IMR-90 (cell line): ENCODE results near the gene CCDC13. TPM values are rescaled to one million over a fixed set of nuclear protein-coding genes. Genes with fewer than 3 reads are reported as not detected.

Experiments used
- ATAC-seq: fragments of 200-7000 bp; cut with Tn5 transposase; 2 replicates; pipeline ENCODE4 v1.9.1; 2020; ENCODE audit warnings: low read depth, mild to moderate bottlenecking, moderate library complexity
- BruUV-seq: library from RNA; stranded (reverse); fragments of 400-500 nt; replicated peaks from 2 replicates; lab custom pipeline; 2021; lab: Mats Ljungman, UMichigan
- CTCF ChIA-PET: fragments of 300-600 bp; formaldehyde crosslinking; extraction: SDS; loops from one replicate; lab custom pipeline; 2021; ENCODE audit warnings: antibody characterized with exemption; lab: Yijun Ruan, JAX
- POLR2A ChIA-PET: fragments of 300-600 bp; sonication (Branson Sonifier 250); formaldehyde crosslinking; loops from one replicate; lab custom pipeline; 2022; ENCODE audit warnings: antibody characterized with exemption; ENCODE audit not compliant: unreplicated experiment; lab: Charles Lee
- DNase-seq: peaks from one replicate; pipeline ENCODE4 v3.0.0; 2013
- H2AFZ ChIP-seq: replicated peaks from 2 replicates; pipeline ENCODE3; 2013; ENCODE audit warnings: low read length, mild to moderate bottlenecking; ENCODE audit not compliant: poor library complexity
- H2AK5ac ChIP-seq: 2 replicates; pipeline ENCODE4 v1.6.1; 2013; ENCODE audit warnings: low read depth, low read length, inconsistent platforms
- H2AK9ac ChIP-seq: replicated peaks from 2 replicates; pipeline ENCODE3; 2013; ENCODE audit warnings: mild to moderate bottlenecking, low read depth, low read length, moderate library complexity; ENCODE audit not compliant: poor library complexity
- H2BK120ac ChIP-seq: 2 replicates; pipeline ENCODE4 v1.6.1; 2013; ENCODE audit warnings: low read depth, low read length, inconsistent platforms
- H2BK15ac ChIP-seq: 3 replicates; pipeline ENCODE4 v1.6.1; 2013; ENCODE audit warnings: low read depth, low read length, inconsistent platforms
- H2BK20ac ChIP-seq: 2 replicates; pipeline ENCODE4 v1.6.1; 2013; ENCODE audit warnings: low read depth, mild to moderate bottlenecking, inconsistent platforms, low read length, moderate library complexity
- H2BK5ac ChIP-seq: 2 replicates; pipeline ENCODE4 v1.6.1; 2013; ENCODE audit warnings: mild to moderate bottlenecking, low read depth, low read length, inconsistent platforms; ENCODE audit not compliant: poor library complexity, severe bottlenecking
- H3K14ac ChIP-seq: replicated peaks from 2 replicates; pipeline ENCODE4 v1.6.1; 2013; ENCODE audit warnings: low read depth, low read length, inconsistent platforms
- H3K18ac ChIP-seq: 2 replicates; pipeline ENCODE4 v1.6.1; 2013; ENCODE audit warnings: low read depth, low read length, control low read depth
- H3K23ac ChIP-seq: 2 replicates; pipeline ENCODE4 v1.6.1; 2013; ENCODE audit warnings: low read depth, low read length, inconsistent platforms
- H3K27ac ChIP-seq: 2 replicates; pipeline ENCODE4 v1.5.1; 2013; ENCODE audit warnings: mild to moderate bottlenecking, control low read depth, low read length; ENCODE audit not compliant: insufficient read depth
- H3K27me3 ChIP-seq: 2 replicates; pipeline ENCODE4 v1.6.1; 2013; ENCODE audit warnings: low read length; ENCODE audit not compliant: control insufficient read depth, insufficient read depth
- H3K36me3 ChIP-seq: 2 replicates; pipeline ENCODE4 v1.6.1; 2013; ENCODE audit warnings: low read length, mixed read lengths; ENCODE audit not compliant: control insufficient read depth, insufficient read depth
- H3K4ac ChIP-seq: 2 replicates; pipeline ENCODE4 v1.6.1; 2013; ENCODE audit warnings: low read depth, low read length, inconsistent platforms
- H3K4me1 ChIP-seq: 2 replicates; pipeline ENCODE4 v1.6.1; 2013; ENCODE audit warnings: low read length, mixed read lengths; ENCODE audit not compliant: control insufficient read depth, insufficient read depth
- H3K4me2 ChIP-seq: 2 replicates; pipeline ENCODE4 v1.6.1; 2013; ENCODE audit warnings: low read depth, mild to moderate bottlenecking, control low read depth, low read length, moderate library complexity
- H3K4me3 ChIP-seq: 2 replicates; pipeline ENCODE4 v1.5.1; 2013; ENCODE audit warnings: low read depth, mild to moderate bottlenecking, control low read depth, low read length, moderate library complexity; ENCODE audit not compliant: insufficient read depth
- H3K56ac ChIP-seq: 2 replicates; pipeline ENCODE4 v1.6.1; 2013; ENCODE audit warnings: low read length, inconsistent platforms; ENCODE audit not compliant: insufficient read depth; ENCODE audit errors: extremely low read depth
- H3K79me1 ChIP-seq, 2 experiments: 2 replicates each; pipeline ENCODE4 v1.6.1; 2013; ENCODE audit warnings: low read length in 2 of 2, inconsistent platforms in 1 of 2, low read depth in 1 of 2
- H3K9ac ChIP-seq: 2 replicates; pipeline ENCODE4 v1.6.1; 2013; ENCODE audit warnings: low read depth, low read length, control low read depth
- H3K9me1 ChIP-seq: 2 replicates; pipeline ENCODE4 v1.6.1; 2013; ENCODE audit warnings: low read length, inconsistent platforms; ENCODE audit not compliant: insufficient read depth
- H3K9me3 ChIP-seq: 2 replicates; pipeline ENCODE4 v1.6.1; 2013; ENCODE audit warnings: low read length; ENCODE audit not compliant: control insufficient read depth, insufficient read depth
- H4K20me1 ChIP-seq: 2 replicates; pipeline ENCODE4 v1.6.1; 2013; ENCODE audit warnings: low read length, inconsistent platforms; ENCODE audit not compliant: insufficient read depth
- H4K5ac ChIP-seq: 2 replicates; pipeline ENCODE4 v1.6.1; 2013; ENCODE audit warnings: mild to moderate bottlenecking, low read depth, low read length, control low read depth
- H4K8ac ChIP-seq, 2 experiments: 2 replicates each; pipeline ENCODE4 v1.6.1; 2013; ENCODE audit warnings: low read depth in 2 of 2, low read length in 2 of 2, control low read depth in 1 of 2, inconsistent platforms in 1 of 2
- H4K91ac ChIP-seq: 2 replicates; pipeline ENCODE4 v1.6.1; 2013; ENCODE audit warnings: low read depth, low read length, inconsistent platforms; ENCODE audit not compliant: insufficient read depth
- BHLHE40 ChIP-seq: fragments of 150-350 bp; IDR thresholded peaks from 2 replicates; pipeline ENCODE4 v1.6.1; 2016; ENCODE audit warnings: mild to moderate bottlenecking, low read depth, low read length
- CEBPB ChIP-seq: IDR thresholded peaks from 2 replicates; pipeline ENCODE4 v1.6.1; 2012; ENCODE audit warnings: low read depth, low read length, improper control_type of control experiment
- CHD1 ChIP-seq: IDR thresholded peaks from 2 replicates; pipeline ENCODE4 v1.6.1; 2012; ENCODE audit warnings: low read depth, low read length, improper control_type of control experiment
- FOS ChIP-seq: fragments of 150-350 bp; IDR thresholded peaks from 2 replicates; pipeline ENCODE4 v1.6.1; 2016; ENCODE audit warnings: low read depth, low read length
- MAZ ChIP-seq: IDR thresholded peaks from 2 replicates; pipeline ENCODE4 v1.6.1; 2012; ENCODE audit warnings: low read depth, mild to moderate bottlenecking, low read length, improper control_type of control experiment, moderate library complexity, borderline replicate concordance
- POLR2A ChIP-seq: IDR thresholded peaks from 2 replicates; pipeline ENCODE4 v1.6.1; 2012; ENCODE audit warnings: mild to moderate bottlenecking, low read depth, low read length
- RAD21 ChIP-seq: IDR thresholded peaks from 2 replicates; pipeline ENCODE4 v1.6.1; 2012; ENCODE audit warnings: low read length, improper control_type of control experiment
- SMC3 ChIP-seq: fragments of 150-350 bp; IDR thresholded peaks from 2 replicates; pipeline ENCODE4 v1.6.1; 2016; ENCODE audit warnings: low read depth, mild to moderate bottlenecking, antibody characterized with exemption, low read length, moderate library complexity
- WGBS, 2 experiments: methylation state at CpG; one replicate each; pipeline versions ENCODE4 v1.1.5 to v1.1.7; 2013; ENCODE audit warnings: missing lambda C conversion rate in 2 of 2; ENCODE audit not compliant: insufficient read length in 1 of 2; ENCODE audit errors: extremely low coverage in 2 of 2; 5-methylcytosine and 5-hydroxymethylcytosine counted together
- dilution Hi-C: fragments of 300-500 bp; cut with HindIII; formaldehyde crosslinking; loops from one replicate; pipeline ENCODE4 v1.14.3; 2018; ENCODE audit warnings: low sequenced_read_pairs; ENCODE audit not compliant: unreplicated experiment
- in situ Hi-C: fragments of 300-500 bp; cut with MboI; formaldehyde crosslinking; loops from 3 replicates; pipeline ENCODE4 v1.14.3; 2019; ENCODE audit warnings: low sequenced_read_pairs, inconsistent platforms, mixed read lengths
- intact Hi-C: fragments of 100-400 bp; cut with micrococcal nuclease; formaldehyde crosslinking; loops from 2 replicates; pipeline ENCODE4 v1.10.0; 2022
- polyA plus RNA-seq, 3 experiments: library from polyadenylated mRNA; depleted of rRNA; stranded (reverse); fragments of >200 nt; gene quantifications; 2 replicates each; pipeline ENCODE4 v1.2.3, GENCODE V29; 2012; ENCODE audit warnings: low replicate concordance in 1 of 3
- total RNA-seq: library from RNA; depleted of rRNA; stranded (reverse); fragments of >200 nt; gene quantifications from 2 replicates; pipeline ENCODE4 v1.2.3, GENCODE V29; 2012
- TF ChIP-seq, protein P1 (sequence below): conservative IDR thresholded peaks from 2 replicates; pipeline ENCODE4 v1.5.1; 2012; ENCODE audit warnings: mild to moderate bottlenecking, low read depth, low read length, improper control_type of control experiment

CCDC13 gene
- total and polyA plus RNA-seq, 2 of the 4 experiments (the other 2 are of a cell fraction) = 0.18 to 0.19 TPM

GRCh38 chr3:42804106-42804830 is 31.2 kb upstream of the CCDC13 start, which contains the start of gene HIGD1A (continued):
- TF ChIP-seq CHD1 = no peak
- TF ChIP-seq POLR2A = peak; percentile 89
- TF ChIP-seq FOS = no peak

DNA sequence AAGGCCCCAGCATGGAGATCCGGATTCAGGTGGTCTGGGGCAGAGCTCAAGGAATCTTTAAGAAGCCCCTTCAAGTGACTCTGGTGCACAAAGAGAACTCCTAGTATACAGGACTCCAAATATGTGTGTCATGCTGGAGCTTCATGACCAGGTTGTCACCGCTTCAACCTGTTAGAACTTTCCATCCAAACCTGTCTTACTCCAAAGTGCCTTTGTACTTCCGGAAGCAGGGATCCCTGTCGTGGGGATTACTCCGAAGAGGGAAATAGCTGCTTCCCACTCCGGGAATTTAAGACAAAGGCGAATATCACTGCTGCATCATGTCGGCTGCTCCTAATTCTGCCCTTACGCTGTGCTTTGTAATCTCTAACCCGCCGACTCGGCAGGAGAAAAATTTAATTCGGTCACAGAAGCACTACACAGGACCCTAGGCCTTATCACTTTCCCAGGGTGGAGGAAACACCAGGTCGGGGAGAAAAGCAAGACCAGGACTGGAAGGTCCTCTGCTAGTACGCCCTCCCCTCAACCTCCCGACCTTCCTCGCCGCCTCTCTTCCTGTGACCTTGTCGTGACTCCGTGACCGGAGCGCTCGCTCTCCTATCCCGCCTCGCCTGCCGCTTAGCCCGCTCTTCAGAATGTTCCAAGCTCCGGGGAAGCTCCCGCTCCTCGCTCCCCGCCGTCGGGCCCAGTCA is 30.5 kb upstream of the CCDC13 start:
- ATAC-seq = peak; percentile 44
- 3% methylated on average over 22 of the region's 33 CpGs; no CpG with 5 or more reads in 1 of the 2 experiments for WGBS, 2 experiments
- intact Hi-C loops = no loop called here
- Histone ChIP-seq H3K9me1 (peaks cover 3% of the 10 kb centered on the region), H2AK9ac (peak overlapping the region; percentile 83), H3K4ac (peak overlapping the region; percentile 71), H2AK5ac (peak overlapping the region; percentile 52; the same call in 1 of the 2 replicates), H3K23ac (peak overlapping the region; percentile 97), H2BK20ac (no peak overlapping the region), H4K20me1 (peaks cover 22% of the 10 kb centered on the region), H3K27ac (peak overlapping the region; percentile 73), H4K5ac (peak overlapping the region; percentile 13; the same call in 1 of the 2 replicates), H3K14ac (peak overlapping the region; percentile 92), H2AFZ (peak overlapping the region; percentile 94), H3K36me3 (no peaks in the 10 kb centered on the region), H2BK15ac (no peak overlapping the region; the same call in 2 of the 3 replicates), H2BK5ac (peak overlapping the region; percentile 32), H4K8ac (peak overlapping the region; percentile 46 to 67; a peak in 2 of 4 replicates), H3K79me1 (peaks cover 18 to 38% of the 10 kb centered on the region in 2 experiments), H3K9ac (peak overlapping the region; percentile 83), H3K4me1 (peaks cover 3% of the 10 kb centered on the region; the same call in 1 of the 2 replicates), H3K27me3 (peaks cover 2% of the 10 kb centered on the region; the same call in 1 of the 2 replicates), H3K4me2 (peak overlapping the region; percentile 88), H2BK120ac (no peak overlapping the region; the same call in none of the 2 replicates), H3K18ac (peak overlapping the region; percentile 7; the same call in 1 of the 2 replicates), H4K91ac (peak overlapping the region; percentile 24; the same call in 1 of the 2 replicates), H3K9me3 (no peaks in the 10 kb centered on the region), H3K56ac (peak overlapping the region; percentile 25; the same call in 1 of the 2 replicates), H3K4me3 (peak overlapping the region; percentile 83)
- TF ChIP-seq, protein P1, sequence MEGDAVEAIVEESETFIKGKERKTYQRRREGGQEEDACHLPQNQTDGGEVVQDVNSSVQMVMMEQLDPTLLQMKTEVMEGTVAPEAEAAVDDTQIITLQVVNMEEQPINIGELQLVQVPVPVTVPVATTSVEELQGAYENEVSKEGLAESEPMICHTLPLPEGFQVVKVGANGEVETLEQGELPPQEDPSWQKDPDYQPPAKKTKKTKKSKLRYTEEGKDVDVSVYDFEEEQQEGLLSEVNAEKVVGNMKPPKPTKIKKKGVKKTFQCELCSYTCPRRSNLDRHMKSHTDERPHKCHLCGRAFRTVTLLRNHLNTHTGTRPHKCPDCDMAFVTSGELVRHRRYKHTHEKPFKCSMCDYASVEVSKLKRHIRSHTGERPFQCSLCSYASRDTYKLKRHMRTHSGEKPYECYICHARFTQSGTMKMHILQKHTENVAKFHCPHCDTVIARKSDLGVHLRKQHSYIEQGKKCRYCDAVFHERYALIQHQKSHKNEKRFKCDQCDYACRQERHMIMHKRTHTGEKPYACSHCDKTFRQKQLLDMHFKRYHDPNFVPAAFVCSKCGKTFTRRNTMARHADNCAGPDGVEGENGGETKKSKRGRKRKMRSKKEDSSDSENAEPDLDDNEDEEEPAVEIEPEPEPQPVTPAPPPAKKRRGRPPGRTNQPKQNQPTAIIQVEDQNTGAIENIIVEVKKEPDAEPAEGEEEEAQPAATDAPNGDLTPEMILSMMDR = no peak
- TF ChIP-seq CEBPB = no peak
- TF ChIP-seq FOS = no peak
- TF ChIP-seq SMC3 = no peak
- TF ChIP-seq RAD21 = no peak
- TF ChIP-seq MAZ = no peak
- TF ChIP-seq BHLHE40 = no peak
- POLR2A ChIA-PET = no interaction called here
- in situ Hi-C loops = no loop called here
- dilution Hi-C loops = no loop called here
- no TSS peak for BruUV-seq
- peak; percentile 22 for DNase-seq
- CTCF ChIA-PET = no interaction called here
